ENCODE measurements around the gene GREB1.

The GREB1 gene

DNA sequence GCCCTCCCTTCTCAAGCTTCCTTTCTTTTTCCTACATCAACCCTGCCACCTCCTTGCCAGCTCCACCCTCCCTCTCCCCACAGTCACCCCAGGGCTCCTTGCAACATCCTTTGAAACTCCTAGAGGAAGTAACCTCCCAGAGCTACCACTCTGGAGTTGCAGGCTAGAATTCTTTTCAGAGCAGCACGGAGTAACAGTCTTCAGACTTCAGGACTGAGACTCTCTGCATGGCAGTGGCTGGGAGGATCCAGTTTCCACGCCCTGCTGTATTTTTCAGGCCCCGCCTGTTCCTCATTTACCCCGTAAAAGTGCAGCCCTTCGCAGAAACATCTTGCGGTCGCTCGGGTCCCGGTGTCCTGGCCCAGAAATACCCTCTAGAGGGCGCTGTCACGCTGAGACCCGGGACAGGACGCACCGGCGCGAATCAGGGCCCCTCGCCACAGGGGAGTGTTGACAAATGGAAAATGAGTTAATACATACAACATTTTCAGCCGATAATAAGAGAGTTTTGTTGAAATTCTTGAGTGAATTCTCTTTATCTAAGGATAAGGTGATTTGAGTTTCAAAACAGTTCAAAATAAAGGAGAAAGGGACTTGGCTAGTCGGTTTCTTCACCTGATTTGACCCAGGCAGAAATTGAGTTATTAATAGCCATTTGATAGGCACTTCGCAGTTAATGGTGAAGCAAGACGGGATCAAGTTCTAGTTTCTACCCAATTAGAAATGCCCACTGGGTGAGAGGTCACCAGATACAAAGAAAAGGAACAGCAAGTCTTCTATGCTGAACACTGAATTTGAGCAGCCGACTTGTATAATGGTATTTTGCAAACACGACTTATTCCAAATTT, 154.6 kb downstream of the GREB1 start:
- peak; percentile 82 for DNase-seq

DNA sequence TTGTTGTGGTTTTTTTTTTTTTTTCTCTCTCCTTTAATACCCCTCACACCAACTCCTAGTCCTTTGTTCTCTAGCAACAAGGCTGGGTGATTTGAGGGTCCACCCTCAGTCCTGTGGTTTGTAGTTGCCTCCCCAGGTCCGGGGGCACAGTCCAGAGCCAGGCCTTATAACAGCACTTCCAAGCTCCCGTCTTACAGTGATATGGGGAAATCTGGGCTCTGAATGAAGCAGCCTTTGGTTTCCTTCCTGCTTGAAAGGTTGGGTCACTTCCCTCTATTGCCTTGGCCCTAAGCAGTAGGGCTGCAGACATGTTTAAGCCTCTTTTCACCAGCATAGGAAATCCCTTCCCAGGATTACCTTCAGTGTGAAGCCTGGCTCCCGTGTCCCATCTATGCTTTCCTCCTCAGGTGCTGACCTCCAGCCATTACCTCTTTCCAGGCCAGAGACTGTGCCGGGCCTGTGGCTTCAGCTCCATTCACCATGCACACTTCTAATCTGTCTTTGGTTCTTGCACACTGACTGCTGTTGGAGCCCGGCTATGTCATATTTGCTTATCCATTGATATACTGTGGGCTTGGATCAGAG, 157.3 kb downstream of the GREB1 start:
- DNase-seq: no peak

All from activated CD4-positive, CD25-positive, alpha-beta regulatory T cell treated with anti-CD3 and anti-CD28 coated beads, Interleukin-2, amount 50 U/mL, for 72 hours (primary cell).